Esophagus muscularis mucosa (tissue), 4 donors: ENCODE measurements around the gene STT3B.

Source experiments
- CTCF ChIP-seq, 3 experiments: fragments of 200-600 bp in 2 of 3; fragments of 450-650 bp in 1 of 3; sonication (generic) in 2 of 3; IDR thresholded peaks; one replicate each; pipeline ENCODE4 v1.5.1; 2017 to 2019; ENCODE audit warnings: antibody characterized with exemption in 3 of 3, mild to moderate bottlenecking in 2 of 3, moderate library complexity in 1 of 3
- EP300 ChIP-seq: sonication (generic); formaldehyde crosslinking; IDR thresholded peaks from one replicate; pipeline ENCODE4 v1.6.1; 2017; ENCODE audit warnings: antibody characterized with exemption
- POLR2AphosphoS5 ChIP-seq, 2 donors: sonication (generic); formaldehyde crosslinking; IDR thresholded peaks; one replicate each; pipeline ENCODE4 v1.6.1; 2017; ENCODE audit warnings: antibody characterized with exemption in 2 of 2

DNA sequence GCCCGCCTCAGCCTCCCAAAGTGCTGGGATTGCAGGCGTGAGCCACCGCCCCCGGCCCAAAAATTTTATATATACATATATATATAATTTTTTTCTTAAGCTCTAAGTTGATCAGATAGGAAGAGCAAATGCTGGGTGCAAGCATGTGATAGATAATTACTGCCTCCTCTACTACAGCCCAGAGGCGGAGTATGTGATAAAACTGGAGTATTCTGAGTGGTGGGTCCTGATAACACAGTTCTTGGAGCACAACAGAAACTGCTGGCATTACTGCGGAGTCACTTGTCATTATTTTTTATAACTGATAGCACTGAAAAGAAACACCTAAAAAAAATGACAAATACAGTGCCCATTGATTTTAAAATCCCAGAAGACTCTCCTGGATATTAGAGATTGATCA, 41.1 kb upstream of the STT3B start:
- no peak for TF ChIP-seq CTCF (IDR thresholded peaks at IDR 0.05)
- no peak for TF ChIP-seq EP300
- TF ChIP-seq POLR2AphosphoS5 (IDR thresholded peaks at IDR 0.05) = no peak
